ENCODE results near the gene NFX1. TPM values are rescaled to one million over a fixed set of nuclear protein-coding genes. Genes with fewer than 3 reads are reported as not detected.

NFX1 gene
- total RNA-seq, 1 donor from 2014 or later = 27.8 TPM

GRCh38 chr9:33379666-33380389, 89.5 kb downstream of the NFX1 start:
- Histone ChIP-seq H3K27me3 (ENCODE audit: insufficient read depth, low read length) (no peaks in the 10 kb centered on the region), H3K27ac (ENCODE audit: low read depth, low read length) (no peak overlapping the region), H2AFZ (ENCODE audit: low read depth, low read length) (no peak overlapping the region), H3K79me2 (ENCODE audit: insufficient read depth, low read length) (no peaks in the 10 kb centered on the region), H4K20me1 (ENCODE audit: insufficient read depth, low read length) (no peaks in the 10 kb centered on the region), H3K4me2 (ENCODE audit: low read length) (no peak overlapping the region), H3K4me3 (ENCODE audit: insufficient read depth, low read depth, low read length) (no peak overlapping the region), H3K36me3 (ENCODE audit: insufficient read depth, low read length) (no peaks in the 10 kb centered on the region), H3K9ac (ENCODE audit: low read length) (no peak overlapping the region), H3K4me1 (ENCODE audit: insufficient read depth, low read length) (peaks cover 5% of the 10 kb centered on the region), H3K9me3 (ENCODE audit: insufficient read depth, low read depth, low read length) (no peaks in the 10 kb centered on the region)
- DNase-seq (ENCODE audit: low read depth) (no peak), FAIRE-seq (no peak)
- H3K4me1 Mint-ChIP-seq (ENCODE audit: low read depth, unreplicated experiment) = peaks cover 8% of the 10 kb centered on the region
- no peak overlapping the region for H3K4me3 Mint-ChIP-seq (ENCODE audit: unreplicated experiment)
- H3K27me3 Mint-ChIP-seq (ENCODE audit: low read depth, unreplicated experiment) = no peaks in the 10 kb centered on the region
- TF ChIP-seq EZH2 (IDR thresholded peaks at IDR 0.05; ENCODE audit: insufficient read depth, low read length) (no peak), CTCF (IDR thresholded peaks at IDR 0.05; ENCODE audit: insufficient read depth, low read depth, low read length) (no peak)
- no peak overlapping the region for H3K27ac Mint-ChIP-seq (ENCODE audit: unreplicated experiment)
- H3K36me3 Mint-ChIP-seq (ENCODE audit: low read depth, unreplicated experiment) = no peaks in the 10 kb centered on the region
- H3K9me3 Mint-ChIP-seq (ENCODE audit: unreplicated experiment) = no peaks in the 10 kb centered on the region

GRCh38 chr9:33380390-33381094, 90.2 kb downstream of the NFX1 start:
- Histone ChIP-seq H3K9me3 (ENCODE audit: insufficient read depth, low read depth, low read length) (no peaks in the 10 kb centered on the region), H4K20me1 (ENCODE audit: insufficient read depth, low read length) (no peaks in the 10 kb centered on the region), H2AFZ (ENCODE audit: low read depth, low read length) (no peak overlapping the region), H3K27ac (ENCODE audit: low read depth, low read length) (no peak overlapping the region), H3K9ac (ENCODE audit: low read length) (no peak overlapping the region), H3K79me2 (ENCODE audit: insufficient read depth, low read length) (no peaks in the 10 kb centered on the region), H3K4me2 (ENCODE audit: low read length) (no peak overlapping the region), H3K27me3 (ENCODE audit: insufficient read depth, low read length) (no peaks in the 10 kb centered on the region), H3K36me3 (ENCODE audit: insufficient read depth, low read length) (no peaks in the 10 kb centered on the region), H3K4me3 (ENCODE audit: insufficient read depth, low read depth, low read length) (no peak overlapping the region), H3K4me1 (ENCODE audit: insufficient read depth, low read length) (peaks cover under 1% of the 10 kb centered on the region)
- Mint-ChIP-seq H3K9me3 (ENCODE audit: unreplicated experiment) (no peaks in the 10 kb centered on the region), H3K4me1 (ENCODE audit: low read depth, unreplicated experiment) (peaks cover 8% of the 10 kb centered on the region), H3K4me3 (ENCODE audit: unreplicated experiment) (no peak overlapping the region), H3K27ac (ENCODE audit: unreplicated experiment) (no peak overlapping the region), H3K27me3 (ENCODE audit: low read depth, unreplicated experiment) (no peaks in the 10 kb centered on the region), H3K36me3 (ENCODE audit: low read depth, unreplicated experiment) (no peaks in the 10 kb centered on the region)
- DNase-seq (ENCODE audit: low read depth) = no peak
- no peak for TF ChIP-seq EZH2 (IDR thresholded peaks at IDR 0.05; ENCODE audit: insufficient read depth, low read length)
- no peak for TF ChIP-seq CTCF (IDR thresholded peaks at IDR 0.05; ENCODE audit: insufficient read depth, low read depth, low read length)
- FAIRE-seq = no peak
